GM21529 (cell line): ENCODE results near the gene IDUA.
A peak's percentile ranks its signal among the peaks of the same experiment; 100 is the strongest.
"Not testable (repeated sequence)": the region's sequence is repeated elsewhere in the genome, so short reads cannot be mapped to it uniquely, and the experiment has no call there.

Experiments
- ATAC-seq: cut with Tn5 transposase; IDR thresholded peaks from one replicate; pipeline ENCODE4 v1.9.1; 2021; ENCODE audit not compliant: unreplicated experiment

The IDUA gene

GRCh38 chr4:999240-999863, 12.5 kb downstream of the IDUA start:
- ATAC-seq = not testable (repeated sequence)

- ATAC-seq = no peak
Observed at GRCh38 chr4:999882-1000425, 13.1 kb downstream of the IDUA start.

- ATAC-seq = no peak
Observed at GRCh38 chr4:1000686-1001260, 13.9 kb downstream of the IDUA start.

- no peak for ATAC-seq
Observed at GRCh38 chr4:1001561-1002130, 14.8 kb downstream of the IDUA start.

- ATAC-seq = no peak
Observed at GRCh38 chr4:1002131-1002630, 15.3 kb downstream of the IDUA start.

GRCh38 chr4:1002631-1003251, 15.9 kb downstream of the IDUA start:
- ATAC-seq = no peak

GRCh38 chr4:1003271-1004070, 16.6 kb downstream of the IDUA start:
- ATAC-seq = no peak

- ATAC-seq = no peak
Observed at GRCh38 chr4:1004071-1004418, 17.2 kb downstream of the IDUA start.

GRCh38 chr4:1004557-1005485, 18.0 kb downstream of the IDUA start:
- no peak for ATAC-seq

- no peak for ATAC-seq
Observed at GRCh38 chr4:1006856-1007255, 20.0 kb downstream of the IDUA start.

- no peak for ATAC-seq
Observed at GRCh38 chr4:1008840-1009541, 22.1 kb downstream of the IDUA start.

GRCh38 chr4:1009542-1010394, 22.9 kb downstream of the IDUA start:
- ATAC-seq = peak; percentile 36

- ATAC-seq = peak; percentile 6
Observed at GRCh38 chr4:1010395-1011021, 23.7 kb downstream of the IDUA start.

GRCh38 chr4:1011022-1011665, 24.3 kb downstream of the IDUA start, which contains the start of gene FGFRL1:
FGFRL1 (plus strand) TSS chr4:1011626; CDS start chr4:1012486, 860 bp downstream.
- peak; percentile 45 for ATAC-seq

GRCh38 chr4:1011666-1012033, 24.8 kb downstream of the IDUA start:
- ATAC-seq = no peak

GRCh38 chr4:1012034-1012739, 25.3 kb downstream of the IDUA start:
- ATAC-seq = no peak
